Hepatocyte (in vitro differentiated cells): ENCODE measurements around the gene PDE11A. TPM values are rescaled to one million over a fixed set of nuclear protein-coding genes. Genes with fewer than 3 reads are reported as not detected.

Experiments
- DNase-seq: peaks from one replicate; pipeline ENCODE4 v3.0.0-alpha.2; 2016; ENCODE audit warnings: low spot score
- H2AFZ ChIP-seq: fragments of 200-600 bp; sonication (generic); 2 replicates; pipeline ENCODE4 v1.6.0; 2016; ENCODE audit warnings: antibody characterized with exemption, mild to moderate bottlenecking
- H3K27ac ChIP-seq: fragments of 200-600 bp; sonication (generic); 2 replicates; pipeline ENCODE4 v1.5.1; 2016; ENCODE audit warnings: mild to moderate bottlenecking
- H3K27me3 ChIP-seq: fragments of 200-600 bp; sonication (generic); 2 replicates; pipeline ENCODE4 v1.6.1; 2016
- H3K36me3 ChIP-seq: fragments of 200-600 bp; sonication (generic); replicated peaks from 2 replicates; pipeline ENCODE4 v1.5.1; 2016; ENCODE audit warnings: low read depth; ENCODE audit not compliant: insufficient read depth
- H3K4me1 ChIP-seq: fragments of 200-600 bp; sonication (generic); 2 replicates; pipeline ENCODE4 v1.5.1; 2016; ENCODE audit warnings: mild to moderate bottlenecking, moderate library complexity; ENCODE audit not compliant: insufficient read depth
- H3K4me2 ChIP-seq: fragments of 200-600 bp; sonication (generic); 2 replicates; pipeline ENCODE4 v1.6.0; 2016
- H3K4me3 ChIP-seq: fragments of 200-600 bp; sonication (generic); 2 replicates; pipeline ENCODE4 v1.5.1; 2016; ENCODE audit warnings: mild to moderate bottlenecking
- H3K79me2 ChIP-seq: fragments of 200-600 bp; sonication (generic); 2 replicates; pipeline ENCODE4 v1.6.0; 2017; ENCODE audit warnings: mild to moderate bottlenecking
- H3K9me2 ChIP-seq: fragments of 200-600 bp; sonication (generic); replicated peaks from 2 replicates; pipeline ENCODE4 v1.6.0; 2017; ENCODE audit warnings: mild to moderate bottlenecking; ENCODE audit not compliant: insufficient read depth
- H3K9me3 ChIP-seq: fragments of 200-600 bp; sonication (generic); 2 replicates; pipeline ENCODE4 v1.5.1; 2016; ENCODE audit warnings: low read depth, mild to moderate bottlenecking
- H4K20me1 ChIP-seq: fragments of 200-600 bp; sonication (generic); 2 replicates; pipeline ENCODE4 v1.6.0; 2016; ENCODE audit warnings: mild to moderate bottlenecking; ENCODE audit not compliant: insufficient read depth, poor library complexity, severe bottlenecking
- CTCF ChIP-seq: fragments of 200-600 bp; sonication (generic); IDR thresholded peaks from 2 replicates; pipeline ENCODE4 v1.5.1; 2016; ENCODE audit warnings: antibody characterized with exemption, mild to moderate bottlenecking; ENCODE audit not compliant: poor library complexity
- EZH2 ChIP-seq: fragments of 200-600 bp; sonication (generic); IDR thresholded peaks from 2 replicates; pipeline ENCODE4 v1.6.1; 2016; ENCODE audit warnings: antibody characterized with exemption, mild to moderate bottlenecking, borderline replicate concordance
- EZH2phosphoT487 ChIP-seq: fragments of 200-600 bp; sonication (generic); IDR thresholded peaks from one replicate; pipeline ENCODE4 v1.6.1; 2018; ENCODE audit warnings: antibody characterized with exemption, mild to moderate bottlenecking, low read depth, moderate library complexity; ENCODE audit not compliant: unreplicated experiment, severe bottlenecking
- WGBS: methylation state at CpG from one replicate; pipeline ENCODE4 v1.1.6; 2016; ENCODE audit warnings: low lambda C conversion rate; ENCODE audit errors: missing lambda C conversion rate; 5-methylcytosine and 5-hydroxymethylcytosine counted together
- polyA plus RNA-seq: library from polyadenylated mRNA; unstranded; fragments of >200 nt; fragmentation: Nextera tagmentation; extraction: Ambion mirVana; gene quantifications from 2 replicates; pipeline ENCODE4 v1.2.1, GENCODE V29; 2016
- total RNA-seq: library from RNA; depleted of rRNA; stranded (reverse); fragments of >200 nt; gene quantifications from 2 replicates; pipeline ENCODE4 v1.2.3, GENCODE V29; 2014

The PDE11A gene
- total and polyA plus RNA-seq, 2 experiments from 2014 or later: 0.71 to 1.9 TPM

GRCh38 chr2:177887722-177888121 is 184.9 kb downstream of the PDE11A start:
- Histone ChIP-seq H2AFZ (no peak overlapping the region), H3K27me3 (no peaks in the 10 kb centered on the region), H3K9me2 (no peaks in the 10 kb centered on the region), H3K4me3 (no peak overlapping the region), H3K27ac (no peak overlapping the region), H3K79me2 (no peaks in the 10 kb centered on the region), H4K20me1 (no peaks in the 10 kb centered on the region), H3K4me1 (no peaks in the 10 kb centered on the region), H3K9me3 (no peaks in the 10 kb centered on the region), H3K36me3 (no peaks in the 10 kb centered on the region), H3K4me2 (no peak overlapping the region)
- 97% methylated on average over 3 of the region's 3 CpGs for WGBS
- DNase-seq: no peak
- TF ChIP-seq EZH2 (no peak), EZH2phosphoT487 (no peak), CTCF (no peak)

GRCh38 chr2:177886824-177887223 is 185.8 kb downstream of the PDE11A start:
- Histone ChIP-seq H3K4me3 (no peak overlapping the region), H3K36me3 (no peaks in the 10 kb centered on the region), H3K4me2 (no peak overlapping the region), H4K20me1 (no peaks in the 10 kb centered on the region), H3K79me2 (no peaks in the 10 kb centered on the region), H3K27ac (no peak overlapping the region), H3K4me1 (no peaks in the 10 kb centered on the region), H3K27me3 (no peaks in the 10 kb centered on the region), H2AFZ (no peak overlapping the region), H3K9me2 (no peaks in the 10 kb centered on the region), H3K9me3 (no peaks in the 10 kb centered on the region)
- no peak for DNase-seq
- 96% methylated on average over 1 of the region's 1 CpG for WGBS
- TF ChIP-seq CTCF (no peak), EZH2 (no peak), EZH2phosphoT487 (no peak)

- WGBS: 42% methylated on average over 2 of the region's 2 CpGs
- no peaks in the 10 kb centered on the region for H3K4me1 ChIP-seq
- H3K79me2 ChIP-seq: no peaks in the 10 kb centered on the region
- H3K36me3 ChIP-seq: no peaks in the 10 kb centered on the region
- H3K27ac ChIP-seq: no peak overlapping the region
- H3K4me2 ChIP-seq: no peak overlapping the region
- no peak for DNase-seq
- H3K27me3 ChIP-seq: no peaks in the 10 kb centered on the region
- H3K4me3 ChIP-seq: no peak overlapping the region
- H2AFZ ChIP-seq: no peak overlapping the region
- no peaks in the 10 kb centered on the region for H4K20me1 ChIP-seq
- H3K9me3 ChIP-seq: no peaks in the 10 kb centered on the region
- TF ChIP-seq CTCF: no peak
- TF ChIP-seq EZH2: no peak
- no peak for TF ChIP-seq EZH2phosphoT487
- H3K9me2 ChIP-seq: no peaks in the 10 kb centered on the region
Measured at GRCh38 chr2:177885828-177886466, 186.6 kb downstream of the PDE11A start.
